ENCODE measurements around the gene CDC26.

DNA sequence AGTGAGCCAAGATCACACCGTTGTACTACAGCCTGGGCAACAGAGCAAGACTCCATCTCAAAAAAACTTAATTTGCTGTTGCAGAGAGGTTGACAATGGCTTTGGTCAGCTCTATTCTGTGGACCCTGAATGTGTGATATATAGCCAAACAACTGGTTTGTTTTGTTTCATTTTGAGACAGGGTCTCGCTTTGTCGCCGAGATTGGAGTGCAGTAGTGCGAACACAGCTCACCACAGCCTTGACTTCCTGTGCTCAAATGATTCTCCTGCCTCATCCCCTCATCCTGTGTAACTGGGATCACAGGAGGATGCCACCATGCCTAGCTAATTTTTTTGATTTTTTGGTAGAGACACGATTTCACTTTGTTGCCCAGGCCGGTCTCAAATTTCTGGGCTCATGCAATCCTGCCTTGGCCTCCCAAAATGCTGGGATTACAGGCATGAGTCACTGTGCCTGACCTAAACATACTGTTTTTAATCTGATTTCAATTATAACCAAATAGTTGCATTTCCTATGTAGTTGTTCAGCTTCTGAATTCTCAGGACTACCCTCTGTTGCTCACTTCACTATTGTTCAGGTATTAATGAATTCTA lies 18.0 kb upstream of the CDC26 start:
- TF ChIP-seq EZH2phosphoT487 (IDR thresholded peaks at IDR 0.05; ENCODE audit: insufficient read depth, low read depth) (no peak), EZH2 (IDR thresholded peaks at IDR 0.05; ENCODE audit: insufficient read depth, poor library complexity, severe bottlenecking) (no peak)
